Measurements from ENCODE around the gene TRIM62.

TRIM62 gene

GRCh38 chr1:33175865-33176264 is 6.0 kb downstream of the TRIM62 start:
- no peak for TF ChIP-seq CTCF (IDR thresholded peaks at IDR 0.05; ENCODE audit: control insufficient read depth, extremely low read depth, insufficient read depth)
- H3K4me3 ChIP-seq (ENCODE audit: low read depth, low read length) = no peak overlapping the region
- no peak for DNase-seq (ENCODE audit: low read depth)

GRCh38 chr1:33173091-33173490 is 8.8 kb downstream of the TRIM62 start:
- no peak for DNase-seq (ENCODE audit: low read depth)
- no peak overlapping the region for H3K4me3 ChIP-seq (ENCODE audit: low read depth, low read length)
- TF ChIP-seq CTCF (IDR thresholded peaks at IDR 0.05; ENCODE audit: control insufficient read depth, extremely low read depth, insufficient read depth) = no peak

GRCh38 chr1:33171977-33172813 is 9.6 kb downstream of the TRIM62 start:
- no peak for DNase-seq (ENCODE audit: low read depth)
- TF ChIP-seq CTCF (IDR thresholded peaks at IDR 0.05; ENCODE audit: control insufficient read depth, extremely low read depth, insufficient read depth) = no peak

GRCh38 chr1:33170351-33171274 is 11.2 kb downstream of the TRIM62 start:
- no peak for DNase-seq (ENCODE audit: low read depth)
- H3K4me3 ChIP-seq (ENCODE audit: low read depth, low read length) = no peak overlapping the region
- TF ChIP-seq CTCF (IDR thresholded peaks at IDR 0.05; ENCODE audit: control insufficient read depth, extremely low read depth, insufficient read depth) = no peak

More at GRCh38 chr1:33171977-33172813, 9.6 kb downstream of the TRIM62 start:
- no peak overlapping the region for H3K4me3 ChIP-seq (ENCODE audit: low read depth, low read length)

- no peak overlapping the region for H3K4me3 ChIP-seq (ENCODE audit: low read depth, low read length)
- no peak for TF ChIP-seq CTCF (IDR thresholded peaks at IDR 0.05; ENCODE audit: control insufficient read depth, extremely low read depth, insufficient read depth)
- DNase-seq (ENCODE audit: low read depth) = no peak
Observed at GRCh38 chr1:33169290-33170055, 12.4 kb downstream of the TRIM62 start.

GRCh38 chr1:33168556-33169289 is 13.1 kb downstream of the TRIM62 start:
- no peak for DNase-seq (ENCODE audit: low read depth)
- no peak overlapping the region for H3K4me3 ChIP-seq (ENCODE audit: low read depth, low read length)
- TF ChIP-seq CTCF (IDR thresholded peaks at IDR 0.05; ENCODE audit: control insufficient read depth, extremely low read depth, insufficient read depth) = no peak
